Ishikawa (cell line): ENCODE measurements around the gene ZNRF4.

ENCODE experiments used
- CEBPB ChIP-seq: IDR thresholded peaks from 2 replicates; pipeline ENCODE4 v1.6.1; 2012
- CREB1 ChIP-seq: IDR thresholded peaks from 2 replicates; pipeline ENCODE4 v1.6.1; 2012; ENCODE audit warnings: low read depth
- EGR1 ChIP-seq: IDR thresholded peaks from 2 replicates; pipeline ENCODE4 v1.6.1; 2012
- EP300 ChIP-seq: IDR thresholded peaks from 2 replicates; pipeline ENCODE4 v1.6.1; 2012; ENCODE audit warnings: borderline replicate concordance
- FOXM1 ChIP-seq: IDR thresholded peaks from 2 replicates; pipeline ENCODE4 v1.6.1; 2012; ENCODE audit warnings: low read depth, borderline replicate concordance
- NFIC ChIP-seq: IDR thresholded peaks from 2 replicates; pipeline ENCODE4 v1.6.1; 2012
- TAF1 ChIP-seq: IDR thresholded peaks from 2 replicates; pipeline ENCODE4 v1.6.1; 2012; ENCODE audit warnings: low read depth, mild to moderate bottlenecking
- USF1 ChIP-seq: IDR thresholded peaks from 2 replicates; pipeline ENCODE4 v1.6.1; 2012
- YY1 ChIP-seq: IDR thresholded peaks from 2 replicates; pipeline ENCODE4 v1.6.1; 2012; ENCODE audit warnings: low read depth
- TF ChIP-seq, protein P1 (sequence below): IDR thresholded peaks from 2 replicates; pipeline ENCODE4 v1.6.1; 2012

- TF ChIP-seq, protein P1, sequence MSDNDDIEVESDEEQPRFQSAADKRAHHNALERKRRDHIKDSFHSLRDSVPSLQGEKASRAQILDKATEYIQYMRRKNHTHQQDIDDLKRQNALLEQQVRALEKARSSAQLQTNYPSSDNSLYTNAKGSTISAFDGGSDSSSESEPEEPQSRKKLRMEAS: no peak
- TF ChIP-seq CREB1 (no peak), TAF1 (no peak), EGR1 (no peak), FOXM1 (no peak), YY1 (no peak), NFIC (no peak), EP300 (no peak), USF1 (no peak), CEBPB (no peak)
Observed at GRCh38 chr19:5436106-5436947, 18.9 kb upstream of the ZNRF4 start.
